ENCODE measurements around the gene ZNF678.
"Not testable (repeated sequence)": the region's sequence is repeated elsewhere in the genome, so short reads cannot be mapped to it uniquely, and the experiment has no call there.

ZNF678 gene

DNA sequence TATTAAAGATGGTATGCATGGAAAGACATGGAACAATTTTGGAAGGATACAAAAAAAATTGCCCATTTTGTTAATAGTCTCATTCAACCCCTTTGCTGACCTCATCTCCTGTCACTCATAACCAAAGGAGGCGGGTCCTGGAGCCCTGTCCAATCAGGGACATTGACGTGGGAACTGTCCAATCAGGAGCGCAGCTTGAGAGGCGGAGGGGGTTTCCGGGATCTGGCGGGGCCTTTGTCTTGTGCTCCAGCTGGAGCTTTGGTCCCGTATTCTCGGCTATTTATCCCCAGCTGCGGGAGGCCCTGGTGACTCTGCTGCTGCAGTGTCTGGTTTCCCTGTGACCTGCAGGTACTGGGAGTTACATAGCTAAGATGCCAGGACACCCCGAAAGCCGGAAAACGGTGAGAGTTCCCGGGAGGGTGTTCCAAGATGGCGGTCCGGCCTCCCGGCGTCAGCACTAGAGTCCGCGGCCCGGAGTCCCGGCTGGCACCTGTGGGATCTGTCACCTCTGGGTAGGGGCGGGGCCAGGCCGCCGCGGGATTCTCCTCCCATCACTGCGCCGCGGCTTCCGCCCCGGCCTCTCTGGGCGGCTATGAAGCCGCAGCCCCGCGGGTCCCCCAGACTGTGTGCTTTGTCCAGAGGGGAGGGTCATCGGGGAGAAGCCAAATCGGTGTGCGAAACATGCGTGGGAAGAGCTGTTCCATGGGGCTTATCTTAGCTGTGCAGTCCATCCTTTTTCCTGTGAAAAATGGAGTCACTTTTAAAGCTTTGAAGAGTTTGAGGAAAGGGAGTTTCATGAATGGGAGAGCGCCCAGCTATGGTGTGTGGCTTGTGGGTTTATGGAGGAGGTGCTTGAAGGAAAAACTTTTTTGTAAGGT, at the start of gene ZNF678:
ZNF678 (plus strand) TSS at position 233 of the 878 bp plus-strand sequence. CDS start 87,436 bp downstream, outside the sequence.
- DNase-seq = peak; percentile 91

DNA sequence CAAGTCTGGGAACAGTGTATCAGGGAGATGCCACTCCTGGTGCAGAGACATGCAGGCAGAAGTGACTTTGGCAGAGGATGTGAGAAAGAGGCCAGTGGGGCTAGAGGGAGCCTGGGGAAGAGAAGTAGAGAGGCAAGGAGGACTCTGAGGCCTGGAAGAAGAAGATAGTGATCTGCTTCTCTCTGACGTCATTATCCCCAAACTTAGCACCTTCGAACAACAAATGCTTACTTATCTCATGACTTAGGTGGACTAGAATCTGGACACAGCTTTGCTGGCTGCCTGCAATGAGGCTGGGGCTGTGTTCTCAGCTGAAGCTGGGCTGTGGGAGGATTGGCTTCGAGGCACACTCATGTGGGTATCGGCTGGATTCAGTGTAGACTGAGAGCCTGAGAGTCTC, 44.5 kb upstream of the ZNF678 start:
- DNase-seq = no peak

DNA sequence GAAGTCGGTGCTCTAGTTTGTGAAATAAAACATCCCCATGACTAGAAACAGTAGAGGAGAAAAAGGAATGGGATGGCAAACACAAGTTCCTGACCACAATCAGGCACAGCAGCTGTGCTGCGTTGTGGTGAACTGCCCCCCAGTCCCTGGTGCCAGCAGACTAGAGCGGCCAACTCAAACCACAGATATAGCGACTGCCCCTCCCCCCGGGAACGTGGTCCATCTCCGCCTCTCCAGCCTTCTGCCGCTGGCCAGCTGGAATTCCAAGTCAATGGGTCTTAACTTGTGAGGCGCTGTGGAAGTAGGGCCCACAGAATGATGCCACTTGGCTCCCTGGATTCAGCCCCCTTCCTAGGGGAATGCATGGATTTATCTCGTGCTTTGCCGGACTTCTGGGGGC, 41.6 kb upstream of the ZNF678 start:
- no peak for DNase-seq

DNA sequence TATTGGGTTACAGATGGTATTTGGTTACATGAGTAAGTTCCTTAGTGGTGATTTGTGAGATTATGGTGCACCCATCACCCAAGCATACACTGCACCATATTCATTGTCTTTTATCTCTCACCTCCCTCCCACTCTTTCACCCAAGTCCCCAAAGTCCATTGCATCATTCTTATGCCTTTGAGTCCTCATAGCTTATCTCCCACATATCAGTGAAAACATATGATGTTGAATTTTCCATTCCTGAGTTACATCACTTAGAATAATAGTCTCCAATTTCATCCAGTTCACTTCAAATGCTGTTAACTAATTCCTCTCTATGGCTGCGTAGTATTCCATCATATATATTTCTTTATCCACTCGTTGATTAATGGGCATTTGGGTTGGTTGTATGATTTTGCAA, 36.8 kb upstream of the ZNF678 start:
- DNase-seq = no peak

DNA sequence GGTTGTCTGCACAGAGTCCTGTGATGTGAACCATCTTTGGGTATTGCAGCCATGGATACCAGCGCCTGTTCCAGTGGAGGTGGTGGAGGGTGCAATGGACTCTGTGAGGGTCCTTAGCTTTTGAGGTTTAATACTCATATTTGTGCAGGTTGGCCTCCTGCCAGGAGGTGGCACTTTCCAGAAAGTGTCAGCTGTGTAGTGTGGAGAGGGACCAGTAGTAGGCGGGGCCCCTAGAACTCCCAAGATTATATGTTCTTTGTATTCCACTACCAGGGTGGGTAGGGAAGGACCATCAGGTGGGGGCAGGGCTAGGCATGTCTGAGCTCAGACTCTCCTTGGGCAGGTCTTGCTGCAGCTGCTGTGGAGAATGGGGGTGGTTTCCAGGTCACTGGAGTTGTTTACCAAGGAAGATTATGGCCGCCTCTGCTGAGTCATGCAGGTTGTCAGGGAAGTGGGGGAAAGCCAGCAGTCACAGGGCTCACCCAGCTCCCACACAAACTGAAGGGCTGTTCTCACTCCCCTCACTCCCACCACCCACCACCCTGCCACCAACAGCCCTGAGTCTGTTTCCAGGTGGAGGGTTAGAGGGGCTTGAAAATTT, 31.2 kb upstream of the ZNF678 start:
- no peak for DNase-seq

DNA sequence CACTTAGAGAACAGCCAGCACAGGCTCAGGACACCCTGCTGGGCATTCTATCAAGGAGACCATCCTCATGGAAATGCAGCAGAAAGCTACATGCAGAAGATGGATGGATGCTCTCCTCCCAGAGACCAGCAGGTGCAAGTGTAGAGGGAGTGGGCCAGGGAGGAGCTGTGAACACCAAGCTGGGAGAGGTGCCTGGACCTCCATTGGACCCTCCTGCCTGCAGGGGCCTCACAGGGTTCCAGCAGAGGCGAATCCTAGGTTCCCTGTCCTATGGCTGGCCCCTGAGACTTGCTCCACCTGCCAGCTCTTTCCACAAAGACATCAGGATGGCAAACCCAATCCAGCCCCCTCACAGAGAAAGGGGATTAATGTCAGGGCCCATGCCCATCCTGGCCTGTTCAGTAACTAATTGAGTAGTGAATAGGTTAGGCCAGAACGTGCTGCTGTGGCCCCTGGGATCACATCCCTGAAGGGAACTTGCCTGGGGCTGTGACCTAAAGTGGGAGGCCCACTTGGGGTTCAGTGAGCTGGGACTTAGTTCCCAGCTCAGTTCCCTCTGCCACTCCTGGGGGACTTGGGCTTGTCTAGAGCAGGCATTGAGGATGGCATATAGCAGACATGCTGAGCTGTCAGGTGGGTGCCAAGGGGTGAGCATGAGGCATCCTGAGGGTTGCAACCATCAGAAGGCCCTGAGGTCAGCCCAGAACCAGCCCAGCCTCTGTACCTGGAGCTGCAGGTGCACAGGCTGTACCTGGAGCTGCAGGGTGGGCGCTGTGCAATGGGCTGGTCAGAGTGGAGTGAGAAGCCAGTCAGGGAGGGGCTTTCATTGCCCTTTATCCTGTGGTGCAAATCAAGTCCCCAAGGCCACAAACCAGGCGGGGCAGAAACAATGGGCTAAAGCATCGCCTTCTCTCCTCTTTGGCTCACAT, 22.9 kb upstream of the ZNF678 start:
- no peak for DNase-seq

DNA sequence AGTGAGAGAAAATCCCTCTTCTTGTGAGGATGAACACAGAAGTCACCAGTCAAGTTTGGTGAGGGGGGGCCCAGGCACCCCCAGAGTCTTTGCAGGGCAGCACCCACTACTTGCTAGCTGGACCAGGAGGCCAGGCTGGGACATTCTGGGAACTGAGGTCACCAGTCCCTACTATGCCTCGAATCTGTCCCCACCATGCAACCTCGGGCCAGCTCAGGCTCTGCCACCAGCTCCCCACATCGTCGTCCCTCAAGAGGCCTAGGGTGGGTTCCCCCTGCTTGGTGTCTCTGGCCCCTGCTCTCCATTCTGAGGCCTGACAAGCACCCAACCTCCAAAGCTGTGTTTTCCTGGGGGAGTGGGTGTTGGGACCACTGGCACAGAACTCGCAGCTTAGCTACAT, 22.2 kb upstream of the ZNF678 start:
- DNase-seq = no peak

DNA sequence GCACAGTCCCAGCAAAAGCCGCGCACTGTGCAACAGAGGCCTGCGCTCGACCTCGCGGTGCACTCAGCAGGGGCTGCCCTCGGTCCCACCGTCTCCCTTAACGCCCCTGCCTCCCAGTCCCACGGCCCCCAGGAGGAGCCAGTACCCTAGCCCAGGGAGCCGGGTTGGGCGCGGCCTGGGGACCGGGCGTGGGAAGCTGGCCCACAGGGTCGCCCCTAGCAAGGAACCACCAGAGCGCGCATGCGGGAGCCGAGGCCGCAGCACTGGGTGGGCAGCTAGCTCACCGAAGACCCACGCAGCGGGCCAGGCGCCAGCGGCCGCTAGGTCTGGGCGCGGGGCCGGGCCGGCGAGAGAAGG, 21.6 kb upstream of the ZNF678 start:
- DNase-seq = no peak

DNA sequence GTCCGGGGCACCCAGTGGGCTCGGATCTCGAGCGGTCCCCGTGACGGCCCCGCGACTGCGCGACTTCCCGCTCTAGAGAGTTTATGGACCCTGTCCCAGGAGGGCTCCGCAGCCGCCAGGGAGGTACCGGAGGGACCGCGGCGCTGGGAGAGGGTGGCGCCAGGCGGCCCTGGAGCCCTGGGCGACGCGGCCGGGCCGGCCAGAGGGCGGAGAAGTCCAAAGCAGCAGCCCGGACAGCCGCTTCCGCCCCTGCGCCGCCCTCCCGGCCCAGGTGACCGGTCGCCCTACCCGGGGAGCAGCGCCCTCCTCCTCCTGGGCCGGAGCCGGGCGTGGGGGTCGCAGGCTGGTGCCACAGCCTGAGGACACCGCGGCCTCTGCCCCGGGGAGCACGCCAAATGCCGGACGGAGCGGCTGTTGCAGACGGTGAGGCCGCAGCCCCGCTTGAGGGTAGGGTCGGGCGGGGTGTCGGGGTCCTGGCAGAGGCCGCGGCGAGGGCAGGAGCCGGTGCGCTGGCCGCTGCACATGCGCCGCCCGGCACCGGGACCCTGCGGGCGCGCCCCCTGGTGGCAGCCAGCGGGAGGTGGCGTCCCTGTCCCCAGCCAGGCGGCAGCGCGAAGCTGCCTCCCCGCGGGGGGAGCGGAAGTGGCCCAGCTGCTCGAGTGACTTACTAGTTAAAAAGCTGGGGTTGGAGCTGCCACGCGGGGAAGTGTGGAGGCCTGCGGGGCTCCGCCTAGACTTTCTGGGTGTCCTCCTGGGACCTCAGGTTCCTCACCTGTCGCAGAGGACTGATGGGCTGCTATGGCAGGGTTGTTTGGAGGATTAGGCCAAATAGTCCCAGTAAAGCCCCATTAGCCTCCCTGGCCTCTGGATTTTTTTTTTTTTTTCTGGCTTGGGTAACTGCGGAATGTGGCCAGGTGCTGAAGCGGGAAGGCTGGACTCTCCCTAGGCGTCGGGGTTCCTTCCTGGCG, 20.9 kb upstream of the ZNF678 start:
- peak; percentile 91 for DNase-seq

DNA sequence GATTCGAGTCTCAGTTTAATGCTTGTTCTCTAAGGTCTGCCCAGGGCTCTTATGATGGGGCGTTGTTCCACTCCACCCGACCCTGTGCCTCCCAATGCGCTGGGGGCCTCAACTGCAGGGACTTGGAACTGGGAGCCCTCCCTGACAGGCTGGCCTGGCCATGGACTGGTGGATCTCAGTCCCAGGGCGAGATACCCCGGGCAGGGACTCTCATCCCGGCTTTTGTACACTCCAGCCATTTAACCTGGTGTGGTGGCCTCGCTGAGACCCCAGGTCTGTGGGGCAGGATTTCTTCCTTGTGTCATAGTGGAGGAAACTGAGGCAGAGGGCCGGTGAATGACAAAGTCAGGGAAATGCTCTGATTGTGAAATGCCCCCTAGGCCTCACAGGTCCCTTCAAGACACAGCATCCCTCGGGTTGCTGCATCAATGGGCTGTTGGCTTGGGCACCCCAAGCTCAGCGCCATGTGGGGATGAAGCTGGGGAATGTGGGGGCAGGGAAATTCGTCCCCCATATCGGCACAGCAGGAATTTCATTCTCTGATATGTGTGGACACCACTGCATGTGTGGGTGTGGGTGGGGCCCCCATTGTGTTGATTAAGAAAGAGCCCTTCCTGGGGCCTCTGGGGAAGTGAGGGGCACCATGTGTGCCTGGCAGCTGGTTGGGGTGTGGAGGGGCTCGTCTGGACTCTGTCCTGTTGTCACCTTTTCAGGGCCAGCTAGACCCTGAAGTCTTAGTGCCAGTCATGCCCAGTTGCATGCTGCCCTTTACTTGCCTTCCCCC, 19.9 kb upstream of the ZNF678 start:
- DNase-seq = no peak

DNA sequence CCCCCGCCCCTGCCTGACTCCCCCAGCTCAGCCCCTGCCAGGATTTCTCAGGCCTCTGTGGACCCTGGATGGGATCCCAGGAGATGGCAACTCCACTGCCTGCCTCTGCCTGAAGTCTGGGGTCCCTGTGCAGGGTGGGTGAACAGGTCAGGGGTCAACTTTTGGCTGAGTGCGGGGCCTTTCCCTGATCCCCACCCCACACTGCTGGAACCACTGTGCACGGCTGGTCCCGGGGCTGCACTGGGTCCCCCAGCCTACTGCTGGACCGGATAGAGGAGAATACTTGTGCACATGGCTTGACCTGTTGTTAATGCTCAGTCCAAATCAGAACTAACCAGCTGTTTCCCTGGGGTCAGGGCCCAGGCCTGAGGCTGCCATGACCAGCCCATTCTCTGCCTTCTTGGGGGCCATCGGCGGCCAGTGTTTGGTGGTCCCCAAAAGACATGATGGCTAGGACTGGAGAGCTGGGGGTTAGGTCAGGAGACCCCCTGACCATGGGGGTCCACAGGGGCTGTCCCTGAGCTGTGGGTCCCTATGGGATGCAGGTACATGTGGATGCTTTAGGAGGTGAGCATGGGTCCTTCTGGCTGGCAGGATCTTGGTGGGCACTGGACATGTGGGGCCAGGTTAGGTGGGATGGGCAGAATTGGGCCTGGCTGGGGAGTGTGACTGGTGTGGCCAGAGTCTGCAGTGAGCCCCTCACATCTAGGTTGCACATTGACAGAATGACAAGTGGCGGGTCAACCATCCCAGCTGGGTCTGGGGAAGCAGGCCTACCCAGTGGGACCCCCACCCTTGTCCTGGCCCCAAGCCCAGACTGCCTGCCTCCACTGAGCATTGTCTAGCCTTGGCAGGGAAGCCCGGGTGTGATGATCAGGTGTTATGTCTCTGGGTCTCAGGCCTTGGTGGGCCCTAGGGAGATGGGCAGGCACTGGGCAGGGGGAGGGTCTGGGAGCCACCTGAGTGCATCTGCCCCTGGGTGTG, 19.0 kb upstream of the ZNF678 start:
- no peak for DNase-seq

DNA sequence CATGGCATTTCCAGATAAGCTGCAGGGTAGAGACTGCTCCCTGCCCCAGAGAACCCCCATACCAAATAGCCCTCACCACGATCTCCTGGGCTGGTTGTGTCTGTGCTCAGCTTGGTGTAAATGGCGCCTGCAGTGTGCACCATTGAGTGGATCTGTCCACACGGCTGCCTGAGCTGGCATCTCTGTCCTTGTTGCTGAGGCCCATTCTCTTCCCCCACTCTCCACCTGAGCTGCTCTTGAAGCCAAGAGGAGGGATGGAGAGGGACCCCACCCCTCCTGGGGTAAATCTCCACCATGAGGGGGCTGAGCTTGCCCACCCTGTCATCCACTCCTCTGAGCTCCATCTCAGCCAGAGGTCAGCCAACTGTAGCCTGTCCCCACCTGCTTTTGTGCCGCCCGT, 18.0 kb upstream of the ZNF678 start:
- no peak for DNase-seq

DNA sequence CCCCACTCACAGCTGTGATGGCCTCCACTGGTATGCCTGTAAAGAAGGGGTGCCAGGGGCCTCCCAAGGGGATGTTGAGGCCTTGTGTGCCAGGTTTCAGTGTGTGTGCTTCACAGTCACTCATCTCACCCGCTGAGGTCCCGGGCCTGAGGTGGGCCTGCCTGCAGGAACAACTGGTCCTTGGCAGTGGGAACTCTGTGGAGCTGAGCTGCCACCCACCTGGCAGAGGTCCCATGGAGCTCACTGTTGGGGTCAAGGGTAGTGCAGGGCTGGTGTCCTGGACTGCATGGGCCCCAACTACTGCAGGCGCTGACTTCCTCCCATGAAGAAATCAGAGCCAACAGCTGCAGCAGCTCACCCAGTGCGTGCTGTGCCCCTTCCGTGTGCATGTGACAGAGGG, 17.3 kb upstream of the ZNF678 start:
- no peak for DNase-seq

DNA sequence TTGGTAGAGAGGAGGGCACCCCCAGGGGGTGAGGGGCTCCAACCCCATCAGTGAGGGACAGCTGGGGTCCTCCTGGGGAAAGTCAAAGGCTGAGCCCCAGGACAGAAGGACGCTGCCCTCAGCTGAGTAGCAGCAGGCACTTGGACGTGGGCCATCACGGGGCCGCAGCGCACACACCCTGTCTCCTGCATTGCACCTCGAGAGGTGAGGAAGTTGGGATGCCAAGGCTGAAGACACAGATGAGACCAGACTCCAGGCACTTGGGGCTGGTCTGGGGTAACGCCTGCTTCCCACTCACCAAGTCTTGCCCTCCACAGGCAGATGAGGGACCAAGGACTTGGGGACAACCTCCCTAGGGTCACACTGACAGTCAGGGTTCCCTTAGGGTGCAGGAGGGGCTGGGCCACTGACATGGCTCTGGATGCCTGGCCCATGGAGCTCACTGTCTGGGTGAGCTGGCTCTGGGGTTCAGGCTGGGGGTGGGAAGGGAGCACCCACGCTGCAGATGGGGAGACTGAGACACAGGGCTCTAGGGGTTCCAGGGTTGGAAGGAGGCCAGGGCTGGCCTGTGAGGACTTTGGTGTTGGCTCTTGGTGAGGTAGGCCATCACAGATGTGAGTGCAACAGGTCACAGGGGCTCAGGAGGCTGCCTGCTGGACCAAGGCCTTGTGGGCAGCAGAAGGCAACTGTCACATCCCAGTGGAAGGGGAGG, 16.6 kb upstream of the ZNF678 start:
- DNase-seq = no peak

DNA sequence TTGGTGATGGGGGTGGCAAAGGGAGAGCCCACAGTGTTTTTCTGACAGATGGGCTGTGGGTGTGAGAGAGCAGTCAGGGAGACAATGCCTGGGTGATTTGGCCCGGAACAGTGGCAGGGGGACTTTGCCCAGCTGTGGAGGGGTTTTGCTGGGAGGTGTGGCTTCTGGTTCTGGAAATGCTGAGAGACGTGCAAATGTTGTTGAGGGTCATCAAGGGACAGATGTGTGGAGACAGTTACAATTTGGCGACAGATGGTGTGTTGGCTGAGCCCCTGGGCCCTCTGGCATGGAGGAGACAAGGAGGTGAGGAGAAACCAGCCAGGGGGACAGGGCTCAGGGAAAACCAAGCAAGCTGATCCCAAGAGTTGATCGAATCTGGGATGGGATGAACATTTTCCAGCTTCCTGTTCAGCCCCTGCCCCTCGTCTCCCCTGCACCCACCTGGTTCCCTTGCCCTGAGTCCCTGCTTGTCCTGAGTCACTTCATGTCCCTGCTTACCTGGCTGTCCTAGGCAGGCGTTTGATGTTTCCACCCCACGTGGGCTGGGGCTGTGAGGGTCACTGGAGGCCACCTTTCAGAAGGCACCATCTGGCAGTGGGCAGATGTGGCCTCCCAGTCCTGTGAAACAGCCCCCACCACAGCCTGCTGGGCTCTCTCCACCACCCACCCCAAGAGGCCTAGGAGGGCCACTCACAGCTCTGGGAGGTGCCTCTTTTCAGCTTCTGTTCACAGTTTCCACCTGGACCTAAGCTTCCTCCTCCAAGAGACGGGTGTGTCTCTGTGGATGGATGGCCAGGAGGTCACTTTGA, 15.8 kb upstream of the ZNF678 start:
- no peak for DNase-seq

DNA sequence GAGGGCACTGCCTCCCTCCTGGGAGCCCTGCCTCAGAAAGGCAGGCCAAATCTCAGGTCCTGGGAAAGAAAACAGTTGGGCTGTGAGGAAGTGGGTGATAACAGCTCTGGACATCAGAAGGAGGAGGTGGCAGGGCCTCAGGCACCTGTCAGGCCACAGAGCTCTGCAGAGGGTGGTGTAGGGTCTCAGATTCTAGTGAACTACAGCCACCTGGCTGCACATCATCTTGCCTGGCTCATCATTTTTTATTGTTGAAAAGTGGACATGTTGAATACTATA, 15.3 kb upstream of the ZNF678 start:
- no peak for DNase-seq

DNA sequence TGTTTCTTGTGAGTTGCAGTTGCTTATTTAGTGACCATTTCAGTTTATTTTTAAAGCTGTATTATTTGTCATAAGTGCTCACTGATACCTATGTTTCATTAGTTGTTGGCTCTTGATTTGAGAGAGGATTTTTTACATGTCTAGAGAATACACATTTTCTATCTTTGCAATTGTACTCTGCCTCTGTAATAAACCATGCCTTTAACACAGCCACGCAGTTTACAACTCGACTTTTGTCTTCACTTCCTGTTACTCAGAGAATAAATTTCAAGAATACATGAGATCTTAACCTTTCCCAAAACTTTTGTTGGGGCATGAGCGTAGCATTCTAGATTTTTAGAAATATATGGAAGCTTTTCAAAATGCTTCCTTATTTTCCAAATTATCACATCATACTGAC, 14.9 kb upstream of the ZNF678 start:
- DNase-seq = no peak

DNA sequence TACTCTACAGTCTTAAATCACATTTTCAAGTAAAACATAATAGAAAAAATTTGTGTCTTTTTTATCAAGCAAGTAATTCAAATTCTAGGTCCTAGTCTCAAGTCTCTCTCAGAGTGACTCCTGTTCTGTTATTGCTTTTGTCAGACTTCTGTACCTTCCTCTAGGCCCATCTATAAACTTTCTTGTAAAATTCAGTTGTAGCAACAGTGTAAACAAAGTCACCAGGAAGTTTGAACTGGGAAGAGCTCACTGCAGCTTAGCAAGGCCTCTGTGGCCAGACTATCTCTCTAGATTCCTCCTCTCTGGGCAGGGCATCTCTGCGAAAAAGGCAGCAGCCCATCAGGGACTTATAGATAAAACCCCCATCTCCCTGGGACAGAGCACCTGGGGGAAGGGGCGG, 13.5 kb upstream of the ZNF678 start:
- DNase-seq = no peak

DNA sequence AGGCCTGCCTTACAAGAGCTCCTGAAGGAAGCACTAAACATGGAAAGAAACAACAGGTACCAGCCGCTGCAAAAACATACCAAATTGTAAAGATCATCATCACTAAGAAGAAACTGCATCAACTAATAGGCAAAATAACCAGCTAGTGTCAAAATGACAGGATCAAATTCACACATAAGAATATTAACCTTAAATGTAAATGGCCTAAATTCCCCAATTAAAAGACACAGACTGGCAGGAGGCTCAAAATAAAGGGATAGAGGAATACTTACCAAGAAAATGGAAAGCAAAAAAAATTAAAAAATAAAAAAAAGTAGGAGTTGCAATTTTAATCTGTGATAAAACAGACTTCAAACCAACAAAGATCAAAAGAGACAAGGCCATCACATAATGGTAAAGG, 11.5 kb upstream of the ZNF678 start:
- not testable (repeated sequence) for DNase-seq
